ENCODE data around the gene RAB1B.

GRCh38 chr11:66218846-66219620, 49.4 kb upstream of the RAB1B start:
- TF ChIP-seq CTCF (IDR thresholded peaks at IDR 0.05; ENCODE audit: low read depth, low read length, poor library complexity, severe bottlenecking) = no peak
- TF ChIP-seq EZH2phosphoT487 (IDR thresholded peaks at IDR 0.05; ENCODE audit: borderline replicate concordance, low read length) = no peak

Measured in DOHH2 (cell line).